WTC11 (cell line): ENCODE measurements around the gene PANX2. TPM values are rescaled to one million over a fixed set of nuclear protein-coding genes. Genes with fewer than 3 reads are reported as not detected.

Experiments
- ATAC-seq: fragments of 200-7000 bp; cut with Tn5 transposase; 2 replicates; pipeline ENCODE4 v1.10.0; 2021; ENCODE audit warnings: mild to moderate bottlenecking, moderate library complexity
- CTCF ChIA-PET: fragments of 300-600 bp; sonication (Branson Sonifier 250); formaldehyde crosslinking; loops from one replicate; lab custom pipeline; 2021; ENCODE audit warnings: antibody characterized with exemption; lab: Charles Lee
- POLR2A ChIA-PET: fragments of 350-600 bp; sonication (Branson Sonifier 250); formaldehyde crosslinking; loops from one replicate; lab custom pipeline; 2021; ENCODE audit warnings: antibody characterized with exemption; lab: Charles Lee
- DNase-seq: peaks from one replicate; pipeline ENCODE4 v3.0.0; 2021; ENCODE audit warnings: low spot score
- H3K27ac Mint-ChIP-seq: 2 replicates; pipeline ENCODE4 v1.8.0; 2021; ENCODE audit warnings: mixed read lengths
- H3K27me3 Mint-ChIP-seq: 2 replicates; pipeline ENCODE4 v1.8.0; 2021; ENCODE audit warnings: low read depth, mild to moderate bottlenecking, moderate library complexity, mixed read lengths
- H3K36me3 Mint-ChIP-seq: 2 replicates; pipeline ENCODE4 v1.8.0; 2021; ENCODE audit warnings: mixed read lengths
- H3K4me1 Mint-ChIP-seq: 2 replicates; pipeline ENCODE4 v1.8.0; 2022; ENCODE audit warnings: mixed read lengths
- H3K4me3 Mint-ChIP-seq: 2 replicates; pipeline ENCODE4 v1.8.0; 2021; ENCODE audit warnings: mild to moderate bottlenecking, moderate library complexity, mixed read lengths
- H3K9me3 Mint-ChIP-seq: 2 replicates; pipeline ENCODE4 v1.8.0; 2021; ENCODE audit warnings: mixed read lengths
- ATF1 ChIP-seq: sonication (generic); formaldehyde crosslinking; IDR thresholded peaks from 2 replicates; pipeline ENCODE4 v1.8.1; 2023; ENCODE audit warnings: mild to moderate bottlenecking, moderate library complexity, missing genetic modification reagents
- CREM ChIP-seq: sonication (generic); formaldehyde crosslinking; IDR thresholded peaks from 2 replicates; pipeline ENCODE4 v1.8.1; 2022; ENCODE audit warnings: mild to moderate bottlenecking, missing genetic modification reagents, moderate library complexity
- E2F1 ChIP-seq: sonication (generic); formaldehyde crosslinking; IDR thresholded peaks from 2 replicates; pipeline ENCODE4 v1.8.0; 2022; ENCODE audit warnings: mild to moderate bottlenecking, missing genetic modification reagents
- ETV6 ChIP-seq: sonication (generic); formaldehyde crosslinking; IDR thresholded peaks from 2 replicates; pipeline ENCODE4 v1.8.1; 2022; ENCODE audit warnings: mild to moderate bottlenecking, missing genetic modification reagents
- FOXP4 ChIP-seq: sonication (generic); formaldehyde crosslinking; IDR thresholded peaks from 2 replicates; pipeline ENCODE4 v1.8.0; 2022; ENCODE audit warnings: mild to moderate bottlenecking, missing genetic modification reagents
- GTF2I ChIP-seq: fragments of 250-450 bp; sonication (Bioruptor Pico); conservative IDR thresholded peaks from 2 replicates; pipeline ENCODE4 v1.4.0; 2021; ENCODE audit warnings: mild to moderate bottlenecking
- JUN ChIP-seq: sonication (generic); formaldehyde crosslinking; IDR thresholded peaks from 2 replicates; pipeline ENCODE4 v1.8.0; 2023; ENCODE audit warnings: mild to moderate bottlenecking, missing genetic modification reagents
- MYBL2 ChIP-seq: sonication (generic); formaldehyde crosslinking; IDR thresholded peaks from 2 replicates; pipeline ENCODE4 v1.8.1; 2023; ENCODE audit warnings: mild to moderate bottlenecking, moderate library complexity, missing genetic modification reagents
- NFYB ChIP-seq: sonication (generic); formaldehyde crosslinking; conservative IDR thresholded peaks from 2 replicates; pipeline ENCODE4 v1.8.0; 2022; ENCODE audit warnings: low read depth, missing genetic modification reagents
- PRDM15 ChIP-seq: sonication (generic); formaldehyde crosslinking; IDR thresholded peaks from 2 replicates; pipeline ENCODE4 v1.8.0; 2022; ENCODE audit warnings: missing genetic modification reagents
- PREB ChIP-seq: sonication (generic); formaldehyde crosslinking; IDR thresholded peaks from 2 replicates; pipeline ENCODE4 v1.8.1; 2022; ENCODE audit warnings: mild to moderate bottlenecking, missing genetic modification reagents, moderate library complexity, borderline replicate concordance
- SOX15 ChIP-seq: fragments of 250-450 bp; sonication (Bioruptor Pico); IDR thresholded peaks from 2 replicates; pipeline ENCODE4 v1.9.0; 2021; ENCODE audit warnings: mild to moderate bottlenecking
- total RNA-seq: library from RNA; stranded (reverse); gene quantifications from 3 replicates; pipeline ENCODE4 v1.2.3, GENCODE V29; 2021

PANX2 gene
- total RNA-seq, 1 experiment from 2014 or later, result 10.2 TPM

- H3K36me3 Mint-ChIP-seq, result no peaks in the 10 kb centered on the region
- H3K9me3 Mint-ChIP-seq, result no peaks in the 10 kb centered on the region
- 0 out of 2 replicates have a peak, but pooled peaks cover under 1% of the 10 kb centered on the region for H3K4me1 Mint-ChIP-seq
- no peaks in the 10 kb centered on the region for H3K27me3 Mint-ChIP-seq
- peak; percentile 61 for DNase-seq
- H3K4me3 Mint-ChIP-seq, result no peak overlapping the region
- ChIA-PET CTCF (interaction anchor here (0.5 to 2.5 kb wide), 12 partner anchors 8 to 124 kb away, joined by 3 to 19 read pairs (median 4); no protein-coding TSS in a partner anchor), POLR2A (no interaction called here)
- no peak overlapping the region for H3K27ac Mint-ChIP-seq
- TF ChIP-seq SOX15 (CRISPR knock-in tag), result no peak
- TF ChIP-seq PRDM15 (CRISPR knock-in tag), result no peak
- no peak for TF ChIP-seq MYBL2 (CRISPR knock-in tag)
- TF ChIP-seq ETV6 (CRISPR knock-in tag), result no peak
- no peak for TF ChIP-seq JUN (CRISPR knock-in tag)
- no peak for TF ChIP-seq FOXP4 (CRISPR knock-in tag)
- no peak for TF ChIP-seq E2F1 (CRISPR knock-in tag)
- TF ChIP-seq PREB (CRISPR knock-in tag), result no peak
- no peak for TF ChIP-seq CREM (CRISPR knock-in tag)
- TF ChIP-seq ATF1, result no peak
- TF ChIP-seq NFYB, result no peak
- ATAC-seq, result peak; percentile 43
These were observed 18.7 kb upstream of the PANX2 start for GRCh38 chr22:50151571-50152537.

GRCh38 chr22:50153056-50153755 lies 17.3 kb upstream of the PANX2 start:
- Mint-ChIP-seq H3K9me3 (no peaks in the 10 kb centered on the region), H3K4me3 (no peak overlapping the region), H3K36me3 (no peaks in the 10 kb centered on the region), H3K27me3 (no peaks in the 10 kb centered on the region), H3K27ac (no peak overlapping the region), H3K4me1 (no peaks in the 10 kb centered on the region)
- ATAC-seq (no peak), DNase-seq (no peak)
- CTCF ChIA-PET, result interaction anchor here (1.5 kb wide), 1 partner anchor 11 kb away, joined by 3 read pairs; no protein-coding TSS in a partner anchor
- TF ChIP-seq GTF2I (no peak), PREB (CRISPR knock-in tag) (no peak)
- POLR2A ChIA-PET, result no interaction called here
